Stimulated activated CD4-positive, alpha-beta T cell treated with anti-CD3 and anti-CD28 coated beads, Interleukin-2, amount 100 ng/mL, for 24 hours (primary cell): ENCODE measurements around the gene NR2C1.
A peak's percentile ranks its signal among the peaks of the same experiment; 100 is the strongest.

Experiments used
- DNase-seq, 2 donors: peaks; one replicate each; pipeline ENCODE4 v3.0.0-alpha.2; 2020

NR2C1 gene

DNA sequence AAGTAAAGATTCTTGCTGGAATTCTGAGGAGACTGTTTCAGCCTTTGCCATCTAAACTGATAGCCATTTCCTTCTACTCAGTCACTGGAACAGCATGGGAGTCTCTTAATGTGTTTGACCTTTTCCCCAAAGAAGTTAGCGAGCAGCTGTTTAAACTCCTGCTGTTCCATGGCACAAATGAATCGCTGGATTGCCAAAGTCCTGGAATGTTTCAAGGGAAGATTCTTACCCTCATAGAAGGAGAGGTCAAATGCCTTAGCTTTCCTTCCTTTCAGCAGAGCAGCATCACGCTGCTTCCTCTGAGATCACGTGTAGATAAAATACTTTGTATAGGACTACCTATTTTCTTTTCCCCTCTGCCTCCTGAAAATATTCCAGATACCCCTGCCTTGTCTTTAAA, 10.5 kb upstream of the NR2C1 start:
- no peak for DNase-seq

- no peak for DNase-seq
Observed at GRCh38 chr12:95083471-95083870, 10.1 kb upstream of the NR2C1 start.

- DNase-seq, result no peak
Observed at GRCh38 chr12:95077341-95077740, 3.9 kb upstream of the NR2C1 start.

DNA sequence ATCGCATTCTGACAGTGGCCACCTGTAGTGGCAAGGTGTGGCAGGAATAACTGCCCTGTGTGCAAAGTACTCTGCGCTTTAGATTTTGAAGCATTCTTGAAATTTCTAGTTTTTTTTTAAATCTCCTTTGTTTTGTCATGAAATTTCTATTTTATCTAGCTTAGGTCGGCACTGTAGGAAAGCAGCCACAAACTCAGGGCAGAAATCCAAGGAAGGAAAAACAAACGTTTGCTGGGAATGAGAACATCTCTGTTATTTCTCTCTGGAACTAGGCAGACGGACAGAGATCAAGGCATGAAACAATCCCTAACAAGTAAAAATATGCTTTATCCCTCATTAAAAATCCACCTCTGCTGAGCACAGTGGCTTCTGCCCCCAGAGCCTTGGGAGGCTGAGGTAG, 1.3 kb upstream of the NR2C1 start:
- no peak for DNase-seq

DNA sequence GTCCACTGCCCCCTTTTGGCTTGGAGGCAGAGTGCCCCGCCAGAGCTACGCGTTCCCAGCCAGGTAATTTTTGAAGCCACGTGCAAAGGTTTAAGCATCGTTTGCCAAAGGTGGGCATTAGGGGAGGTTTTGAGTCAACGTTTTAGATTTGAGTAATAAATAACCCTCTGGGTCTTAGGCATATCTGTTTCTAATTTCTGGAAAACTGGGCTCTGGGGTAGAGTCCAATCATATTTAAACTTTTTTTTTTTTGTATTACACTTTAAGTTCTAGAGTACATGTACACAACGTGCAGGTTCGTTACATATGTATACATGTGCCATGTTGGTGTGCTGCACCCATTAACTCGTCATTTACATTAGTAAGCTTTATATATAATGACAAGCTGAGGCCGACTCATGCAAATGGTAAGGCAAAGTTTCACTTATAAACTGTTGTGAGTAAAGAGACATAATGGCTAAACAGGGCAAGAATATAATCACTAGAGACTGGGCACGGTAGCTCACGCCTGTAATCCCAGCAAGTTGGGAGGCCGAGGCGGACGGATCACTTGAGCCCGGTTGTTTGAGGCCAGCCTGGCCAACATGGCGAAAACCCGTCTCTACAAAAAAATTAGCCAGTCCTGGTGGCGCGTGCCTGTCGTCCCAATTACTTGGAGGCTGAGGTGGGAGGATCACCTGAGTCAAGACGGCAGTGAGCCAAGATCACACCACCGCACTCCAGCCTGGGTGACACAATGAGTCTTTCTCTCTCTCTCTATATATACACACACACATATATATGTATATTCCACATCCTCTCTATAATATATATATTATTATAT, 491 bp upstream of the NR2C1 start:
- no peak for DNase-seq

DNA sequence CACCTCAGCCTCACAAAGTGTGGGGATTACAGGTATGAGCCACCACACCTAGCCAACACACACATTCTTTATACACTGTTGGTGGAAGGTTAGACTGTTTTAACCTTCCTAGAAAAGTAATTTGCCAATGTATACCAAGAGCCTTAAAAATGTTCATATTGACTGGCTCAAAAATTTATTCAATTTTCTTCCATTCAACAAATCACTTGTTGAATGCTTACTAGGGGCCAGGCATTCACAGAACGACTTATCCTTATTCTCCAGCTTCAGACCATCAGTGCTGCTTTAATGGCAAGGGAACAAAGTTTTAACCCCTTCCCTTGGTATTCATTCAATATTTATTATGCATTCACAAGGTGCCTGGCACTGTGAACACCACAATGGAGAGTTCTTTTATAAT, 3.0 kb downstream of the NR2C1 start:
- no peak for DNase-seq

DNA sequence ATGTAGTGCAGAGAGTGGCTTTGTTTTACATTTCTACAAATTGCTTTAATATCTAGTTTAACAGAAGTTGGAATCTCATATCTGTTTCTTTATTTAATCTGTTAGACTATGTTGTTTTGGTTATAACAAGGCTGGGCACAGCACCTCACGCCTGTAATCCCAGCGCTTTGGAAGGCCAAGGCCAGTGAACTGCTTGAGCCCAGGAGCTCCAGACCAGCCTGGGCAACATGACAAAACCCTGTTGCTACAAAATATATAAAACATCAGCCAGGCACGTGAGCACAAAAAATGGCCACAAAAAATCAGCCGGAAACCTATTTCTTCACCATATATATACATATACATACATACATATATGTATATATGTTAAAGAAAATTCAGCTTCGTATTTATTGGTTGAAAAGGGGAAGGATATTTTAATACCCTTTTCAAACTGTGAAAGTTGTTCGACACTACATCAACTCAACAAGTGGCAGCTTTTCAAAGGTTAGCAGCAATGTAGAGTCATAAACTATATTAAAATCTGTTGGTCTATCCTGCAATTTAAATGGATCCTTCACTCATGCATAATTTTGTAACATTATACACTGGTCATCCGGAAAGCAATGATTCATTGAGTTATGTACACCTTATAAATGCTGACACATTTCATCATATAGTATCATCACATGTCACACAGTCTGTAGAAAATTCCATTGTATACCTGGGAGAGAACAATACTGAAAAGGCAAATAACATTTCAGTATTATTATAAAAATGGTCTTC, 7.1 kb downstream of the NR2C1 start:
- DNase-seq, result no peak

GRCh38 chr12:95060951-95061350, 12.5 kb downstream of the NR2C1 start:
- DNase-seq, result no peak

DNA sequence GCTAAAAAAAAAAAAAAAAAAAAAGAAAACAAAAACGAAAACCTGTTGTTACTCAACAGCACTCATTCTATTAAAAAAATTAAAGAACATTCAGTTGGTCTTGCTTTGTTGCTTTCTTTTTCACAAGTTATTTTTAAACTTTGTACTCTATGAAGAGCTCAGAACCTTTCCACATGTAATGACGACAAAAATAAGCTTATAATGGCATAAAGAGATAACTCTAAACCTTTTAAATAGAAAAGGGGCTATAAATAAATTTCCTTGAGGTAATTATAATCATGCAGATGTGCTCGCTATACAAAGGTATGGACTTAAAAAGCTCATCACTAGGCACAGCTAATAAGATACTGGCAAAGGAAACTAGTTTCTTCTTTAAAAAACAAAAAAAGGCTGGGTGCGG, 13.4 kb downstream of the NR2C1 start:
- DNase-seq, result no peak

DNA sequence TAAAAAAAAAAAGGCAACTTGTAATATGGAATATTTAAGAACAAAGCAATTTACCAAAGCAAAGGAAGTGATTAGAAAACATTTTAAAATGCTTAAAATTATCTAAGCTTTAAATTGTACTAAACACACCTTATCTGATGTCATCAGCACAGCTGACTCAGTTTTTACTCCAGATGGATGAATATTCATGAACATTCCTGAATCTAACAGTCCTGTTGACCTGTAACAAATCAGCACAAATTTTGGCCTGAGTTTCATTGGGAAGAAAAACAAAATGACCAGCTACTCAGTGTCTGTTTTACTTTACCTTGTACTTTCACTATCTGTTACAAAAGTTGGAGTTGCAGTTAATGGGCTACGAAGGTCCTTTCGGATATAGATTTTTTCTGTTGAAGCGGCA, 16.0 kb downstream of the NR2C1 start:
- no peak for DNase-seq

- DNase-seq, result no peak
Observed at GRCh38 chr12:95055057-95055456, 18.4 kb downstream of the NR2C1 start.

DNA sequence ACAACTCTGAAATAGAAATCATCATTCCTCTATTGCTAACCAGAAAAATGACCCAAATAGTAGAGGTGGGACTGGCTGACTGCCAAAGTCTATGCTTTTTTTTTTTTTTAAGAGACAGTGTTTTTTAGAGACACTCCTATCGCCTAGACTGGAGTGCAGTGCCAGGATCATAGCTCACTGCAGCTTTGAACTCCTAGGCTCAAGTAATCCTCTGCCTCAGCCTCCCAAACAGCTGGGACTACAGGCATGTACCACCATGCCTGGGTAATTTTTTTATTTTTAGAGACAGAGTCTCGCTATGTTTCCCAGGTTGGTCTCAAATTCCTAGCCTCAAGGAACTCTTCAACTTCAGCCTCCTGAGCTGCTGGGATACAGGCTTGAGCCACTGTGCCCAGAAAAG, 19.2 kb downstream of the NR2C1 start:
- no peak for DNase-seq

GRCh38 chr12:95051241-95051640, 22.2 kb downstream of the NR2C1 start:
- DNase-seq, result no peak

DNA sequence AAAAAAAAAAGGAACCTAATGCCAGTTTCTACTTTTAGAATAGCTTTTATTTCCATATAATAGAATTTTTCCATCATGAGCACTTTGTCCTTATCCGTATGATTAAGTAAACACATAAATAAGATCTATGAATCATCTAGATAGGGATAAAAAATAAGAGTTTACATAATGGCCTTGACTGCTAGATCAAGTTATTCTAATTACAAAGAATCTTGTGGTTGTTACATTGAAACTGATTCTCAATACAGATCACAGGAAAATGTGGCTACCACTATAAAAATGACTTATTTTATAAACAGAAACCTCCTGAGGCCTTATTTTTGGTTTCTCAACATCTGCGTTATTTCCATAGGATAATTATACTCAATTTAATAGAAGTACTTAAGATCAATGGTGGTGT, 35.5 kb downstream of the NR2C1 start:
- DNase-seq, result no peak

DNA sequence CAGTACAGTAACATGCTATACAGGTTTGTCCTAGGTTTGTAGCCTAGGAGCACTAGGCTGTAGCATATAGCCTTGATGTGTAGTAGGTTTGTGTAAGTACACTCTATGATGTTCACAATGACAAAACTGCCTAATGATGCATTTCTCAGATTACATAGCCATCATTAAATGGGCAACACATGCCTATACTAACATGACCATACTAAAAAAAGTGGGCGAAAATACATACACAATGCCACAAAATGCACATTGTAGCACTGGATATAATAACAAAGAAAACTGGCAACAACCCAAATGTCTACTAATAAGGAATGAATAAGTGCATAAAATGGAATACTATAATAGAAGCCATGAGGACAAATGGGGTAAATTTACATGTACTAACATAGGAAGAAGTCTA, 38.7 kb downstream of the NR2C1 start:
- no peak for DNase-seq

- DNase-seq, result no peak
Observed at GRCh38 chr12:95022477-95022876, 50.9 kb downstream of the NR2C1 start.

DNA sequence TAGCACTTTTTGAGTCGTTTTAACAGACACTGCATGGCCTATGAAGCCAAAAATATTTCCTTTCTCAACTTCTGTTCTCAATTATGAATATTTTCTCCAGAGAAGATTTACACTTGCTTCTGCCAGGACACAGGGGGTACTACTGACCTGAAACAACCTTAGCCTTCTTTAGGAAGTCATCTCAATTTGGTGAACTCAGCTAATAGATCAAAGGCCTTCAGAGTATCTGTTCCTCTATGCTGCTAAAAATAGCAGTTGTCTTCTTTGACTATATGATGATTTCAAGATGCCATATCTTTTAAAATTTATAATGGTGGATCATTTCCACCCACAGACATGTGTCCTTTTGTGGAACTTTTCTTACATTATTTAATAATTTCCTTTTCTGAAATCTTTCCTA, 55.9 kb downstream of the NR2C1 start:
- no peak for DNase-seq

DNA sequence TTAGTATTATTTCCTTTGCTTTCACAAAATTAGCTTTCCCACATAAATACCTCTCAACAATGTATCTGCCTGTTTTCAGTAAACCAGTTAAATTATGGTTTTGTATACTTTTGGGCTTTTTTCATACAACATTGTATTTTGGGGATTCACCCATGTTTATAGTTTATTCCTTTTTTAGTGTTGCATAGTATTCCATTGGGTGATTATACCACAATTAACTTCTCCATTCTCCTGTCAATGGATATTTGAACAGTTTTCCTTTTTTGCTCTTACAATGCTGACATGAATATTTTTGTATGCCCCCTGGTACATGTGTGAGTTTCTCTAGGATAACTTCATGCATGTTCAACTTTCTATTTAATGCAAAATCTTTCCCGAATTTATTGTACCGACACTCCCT, 57.3 kb downstream of the NR2C1 start:
- DNase-seq, result no peak

DNA sequence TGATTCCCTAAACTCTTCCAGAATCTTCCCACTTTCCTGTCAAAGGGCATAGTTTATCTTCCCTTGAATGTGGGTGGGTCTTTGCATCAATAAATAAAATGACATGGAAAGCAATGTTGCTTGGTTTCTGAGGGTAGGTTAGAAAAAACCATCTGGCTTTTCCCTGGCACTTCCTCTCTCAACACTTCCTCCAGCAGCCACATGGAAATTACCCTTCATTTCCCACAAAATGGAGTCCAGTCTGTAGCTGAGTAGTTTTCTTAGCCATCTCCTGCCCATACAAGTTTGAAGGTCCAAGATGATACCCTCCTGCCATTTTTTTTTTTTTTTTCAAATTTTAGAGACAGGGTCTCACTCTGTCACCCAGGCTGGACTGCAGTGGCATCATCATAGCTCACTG, 58.9 kb downstream of the NR2C1 start:
- no peak for DNase-seq

- DNase-seq, result no peak
Observed at GRCh38 chr12:95006206-95006605, 67.2 kb downstream of the NR2C1 start.

GRCh38 chr12:95004610-95005009, 68.8 kb downstream of the NR2C1 start:
- DNase-seq, result no peak

DNA sequence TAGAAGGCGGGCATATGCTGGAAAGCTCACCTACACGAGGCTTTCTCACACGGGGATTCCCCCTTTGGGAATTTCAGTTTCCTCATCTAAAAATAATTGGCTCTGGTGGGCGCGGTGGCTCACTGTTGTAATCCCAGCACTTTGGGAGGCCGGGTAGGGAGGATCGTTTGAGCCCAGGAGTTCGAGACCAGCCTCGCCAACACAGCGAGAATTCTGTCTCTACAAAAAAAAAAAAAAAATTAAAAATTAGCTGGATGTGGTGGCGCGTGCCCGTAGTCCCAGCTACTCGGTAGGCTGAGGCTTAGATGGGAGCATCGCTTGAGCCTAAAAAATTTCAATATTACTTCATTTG, 69.5 kb downstream of the NR2C1 start:
- no peak for DNase-seq

- DNase-seq, result peak; percentile 96
Observed at GRCh38 chr12:95003213-95003920, 70.1 kb downstream of the NR2C1 start, which contains the start of gene NDUFA12. Gene NDUFA12, minus strand, starts transcription at chr12:95003697. Its CDS starts 17 bp downstream, at chr12:95003680.

DNA sequence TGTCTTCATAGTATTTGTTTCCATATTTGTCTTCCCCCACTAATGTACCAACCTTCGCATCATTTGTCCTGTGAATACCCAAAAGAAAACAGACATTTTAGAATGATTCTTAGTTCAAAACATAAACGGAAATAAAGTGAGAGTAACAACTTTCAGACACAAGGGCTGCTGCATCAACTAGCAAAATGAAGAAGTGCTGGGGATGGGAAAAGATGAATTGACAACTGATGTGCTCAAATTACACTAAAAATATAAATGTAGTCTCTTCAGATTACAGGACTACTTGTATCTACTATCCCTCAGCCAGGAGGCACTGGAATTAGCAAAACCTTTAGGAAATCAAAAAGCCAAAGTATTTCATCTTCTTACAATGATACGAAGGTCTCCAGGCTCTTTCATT, 70.7 kb downstream of the NR2C1 start:
- no peak for DNase-seq
